CD4-positive, alpha-beta memory T cell (primary cell): ENCODE measurements around the gene ALG2. TPM values are rescaled to one million over a fixed set of nuclear protein-coding genes. Genes with fewer than 3 reads are reported as not detected.

Experiments used
- CTCF ChIA-PET: fragments of 350-600 bp; sonication (Branson Sonifier 250); formaldehyde crosslinking; loops from one replicate; lab custom pipeline; 2021; ENCODE audit warnings: inconsistent platforms; ENCODE audit not compliant: partially characterized antibody; lab: Charles Lee
- POLR2A ChIA-PET: fragments of 350-600 bp; sonication (Branson Sonifier 250); formaldehyde crosslinking; loops from one replicate; lab custom pipeline; 2021; ENCODE audit not compliant: partially characterized antibody; lab: Charles Lee
- DNase-seq, 5 donors: peaks; one replicate each; pipeline versions ENCODE4 v3.0.0 to v3.0.0-alpha.2; 2020 to 2022; ENCODE audit warnings: mixed read lengths in 1 of 5
- H3K27ac ChIP-seq: one replicate; pipeline ENCODE4 v1.7.0; 2013; ENCODE audit warnings: low read depth, low read length
- H3K27me3 ChIP-seq: 2 replicates; pipeline ENCODE4 v1.7.0; 2013; ENCODE audit warnings: mild to moderate bottlenecking, low read length, moderate library complexity; ENCODE audit not compliant: insufficient read depth
- H3K36me3 ChIP-seq: 2 replicates; pipeline ENCODE4 v1.7.0; 2013; ENCODE audit warnings: mild to moderate bottlenecking, low read length, moderate library complexity; ENCODE audit not compliant: insufficient read depth
- H3K4me1 ChIP-seq: 2 replicates; pipeline ENCODE4 v1.7.0; 2013; ENCODE audit warnings: mild to moderate bottlenecking, low read length, moderate library complexity; ENCODE audit not compliant: insufficient read depth
- H3K4me3 ChIP-seq, 2 donors: one replicate each; pipeline ENCODE4 v1.7.0; 2013; ENCODE audit warnings: low read length in 2 of 2, mild to moderate bottlenecking in 1 of 2
- H3K9me3 ChIP-seq, 2 donors: one replicate each; pipeline ENCODE4 v1.7.0; 2013; ENCODE audit warnings: low read length in 2 of 2, control low read depth in 1 of 2; ENCODE audit not compliant: control insufficient read depth in 1 of 2
- H3K27ac Mint-ChIP-seq, 7 donors: one replicate each; pipeline ENCODE4 v1.8.0; 2020 to 2021; ENCODE audit warnings: mixed read lengths in 7 of 7, mild to moderate bottlenecking in 6 of 7, inconsistent platforms in 3 of 7, moderate library complexity in 3 of 7
- H3K27me3 Mint-ChIP-seq, 2 donors: one replicate each; pipeline ENCODE4 v1.8.0; 2020 to 2021; ENCODE audit warnings: mixed read lengths in 2 of 2
- H3K36me3 Mint-ChIP-seq, 2 donors: one replicate each; pipeline ENCODE4 v1.8.0; 2020 to 2021; ENCODE audit warnings: mixed read lengths in 2 of 2, inconsistent platforms in 1 of 2, mild to moderate bottlenecking in 1 of 2
- H3K4me1 Mint-ChIP-seq, 4 donors: one replicate each; pipeline ENCODE4 v1.8.0; 2020 to 2021; ENCODE audit warnings: mixed read lengths in 4 of 4, mild to moderate bottlenecking in 1 of 4
- H3K4me3 Mint-ChIP-seq, 8 donors: one replicate each; pipeline ENCODE4 v1.8.0; 2020 to 2021; ENCODE audit warnings: mixed read lengths in 8 of 8, mild to moderate bottlenecking in 7 of 8, moderate library complexity in 6 of 8, inconsistent platforms in 3 of 8
- H3K9me3 Mint-ChIP-seq, 8 donors: one replicate each; pipeline ENCODE4 v1.8.0; 2020 to 2021; ENCODE audit warnings: mixed read lengths in 8 of 8, mild to moderate bottlenecking in 5 of 8, inconsistent platforms in 3 of 8, moderate library complexity in 1 of 8
- intact Hi-C: fragments of 100-400 bp; cut with micrococcal nuclease; formaldehyde crosslinking; loops from one replicate; pipeline ENCODE4 v1.15.1; 2023
- polyA plus RNA-seq, 2 donors: library from polyadenylated mRNA; unstranded; fragments of 300-500 nt; fragmentation: Illumina TruSeq; gene quantifications; one replicate each; pipeline ENCODE4 v1.2.3, GENCODE V29; 2021
- total RNA-seq, 2 experiments: library from RNA; stranded (reverse); gene quantifications; one replicate each; pipeline ENCODE4 v1.2.3, GENCODE V29; 2021

ALG2 gene
- total and polyA plus RNA-seq, 4 experiments from 2014 or later = 35.3 to 39.8 (median 37.9) TPM

GRCh38 chr9:99262949-99263418 lies 41.2 kb upstream of the ALG2 start:
- Mint-ChIP-seq H3K27ac (no peak overlapping the region), H3K4me3 (no peak overlapping the region), H3K9me3 (no peaks in the 10 kb centered on the region), H3K36me3 (no peaks in the 10 kb centered on the region), H3K4me1 (peaks cover 11 to 17% (median 14%) of the 10 kb centered on the region in 4 donors), H3K27me3 (no peaks in the 10 kb centered on the region)
- H3K9me3 ChIP-seq = no peaks in the 10 kb centered on the region
- H3K27me3 ChIP-seq = no peaks in the 10 kb centered on the region
- H3K4me3 ChIP-seq = no peak overlapping the region
- ChIA-PET POLR2A (no interaction called here), CTCF (no interaction called here)
- intact Hi-C loops = no loop called here
- H3K27ac ChIP-seq = no peak overlapping the region
- no peaks in the 10 kb centered on the region for H3K36me3 ChIP-seq
- DNase-seq = no peak
- H3K4me1 ChIP-seq = peaks cover 22% of the 10 kb centered on the region

- intact Hi-C loops = no loop called here
- peaks cover 9 to 14% (median 12%) of the 10 kb centered on the region in 4 donors for H3K4me1 Mint-ChIP-seq
- H3K27ac Mint-ChIP-seq = peak overlapping the region in 1 of 7 donors; percentile 56
- H3K4me3 ChIP-seq = no peak overlapping the region
- no peak overlapping the region for H3K27ac ChIP-seq
- H3K9me3 ChIP-seq = no peaks in the 10 kb centered on the region
- H3K4me3 Mint-ChIP-seq = no peak overlapping the region
- H3K9me3 Mint-ChIP-seq = no peaks in the 10 kb centered on the region
- CTCF ChIA-PET = no interaction called here
- no peaks in the 10 kb centered on the region for H3K27me3 ChIP-seq
- no peaks in the 10 kb centered on the region for H3K36me3 Mint-ChIP-seq
- no peaks in the 10 kb centered on the region for H3K36me3 ChIP-seq
- no peak for DNase-seq
- H3K4me1 ChIP-seq = peaks cover 21% of the 10 kb centered on the region
- POLR2A ChIA-PET = no interaction called here
- no peaks in the 10 kb centered on the region for H3K27me3 Mint-ChIP-seq
Measured at GRCh38 chr9:99261923-99262322, 40.2 kb upstream of the ALG2 start.

GRCh38 chr9:99259231-99259918 lies 37.6 kb upstream of the ALG2 start:
- Mint-ChIP-seq H3K9me3 (no peaks in the 10 kb centered on the region), H3K27me3 (no peaks in the 10 kb centered on the region), H3K4me3 (peak overlapping the region in 6 of 8 donors; percentile 2 to 79 (median 55)), H3K36me3 (no peaks in the 10 kb centered on the region), H3K27ac (peak overlapping the region; percentile 1 to 93 (median 83)), H3K4me1 (peaks cover 3 to 13% (median 5%) of the 10 kb centered on the region in 4 donors)
- DNase-seq = peak; percentile 22 to 58 (median 32)
- Histone ChIP-seq H3K4me3 (no peak overlapping the region), H3K4me1 (peaks cover 14% of the 10 kb centered on the region), H3K36me3 (no peaks in the 10 kb centered on the region), H3K9me3 (no peaks in the 10 kb centered on the region), H3K27me3 (no peaks in the 10 kb centered on the region), H3K27ac (no peak overlapping the region)
- CTCF ChIA-PET = interaction anchor here (1.3 to 1.5 kb wide), 2 partner anchors 9 to 75 kb away, joined by 4 to 5 read pairs; no protein-coding TSS in a partner anchor
- intact Hi-C loops = no loop called here
- POLR2A ChIA-PET = interaction anchor here (1.5 kb wide), 1 partner anchor 38 kb away, joined by 6 read pairs; the partner anchor contains the start of genes ALG2 and SEC61B

GRCh38 chr9:99257723-99258389 lies 36.1 kb upstream of the ALG2 start:
- ChIA-PET POLR2A (interaction anchor here (0.5 kb wide), 1 partner anchor 9 kb away, joined by 3 read pairs; no protein-coding TSS in a partner anchor), CTCF (no interaction called here)
- no peaks in the 10 kb centered on the region for H3K9me3 Mint-ChIP-seq
- intact Hi-C loops = no loop called here
- H3K4me3 ChIP-seq = no peak overlapping the region
- H3K4me3 Mint-ChIP-seq = no peak overlapping the region
- no peak for DNase-seq
- no peaks in the 10 kb centered on the region for H3K9me3 ChIP-seq
- no peaks in the 10 kb centered on the region for H3K27me3 ChIP-seq
- peaks cover 9 to 25% (median 16%) of the 10 kb centered on the region in 4 donors for H3K4me1 Mint-ChIP-seq
- no peaks in the 10 kb centered on the region for H3K27me3 Mint-ChIP-seq
- H3K36me3 ChIP-seq = no peaks in the 10 kb centered on the region
- H3K27ac ChIP-seq = no peak overlapping the region
- H3K27ac Mint-ChIP-seq = no peak overlapping the region
- H3K4me1 ChIP-seq = peaks cover 26% of the 10 kb centered on the region
- no peaks in the 10 kb centered on the region for H3K36me3 Mint-ChIP-seq

GRCh38 chr9:99255651-99256050 lies 33.9 kb upstream of the ALG2 start:
- H3K4me1 Mint-ChIP-seq = peaks cover 9 to 25% (median 16%) of the 10 kb centered on the region in 4 donors
- Histone ChIP-seq H3K27me3 (no peaks in the 10 kb centered on the region), H3K4me1 (peaks cover 26% of the 10 kb centered on the region), H3K36me3 (no peaks in the 10 kb centered on the region), H3K9me3 (no peaks in the 10 kb centered on the region), H3K4me3 (no peak overlapping the region), H3K27ac (no peak overlapping the region)
- no peaks in the 10 kb centered on the region for H3K36me3 Mint-ChIP-seq
- no peaks in the 10 kb centered on the region for H3K9me3 Mint-ChIP-seq
- H3K27ac Mint-ChIP-seq = no peak overlapping the region
- intact Hi-C loops = no loop called here
- H3K4me3 Mint-ChIP-seq = no peak overlapping the region
- ChIA-PET POLR2A (no interaction called here), CTCF (interaction anchor here (1.0 kb wide), 1 partner anchor 10 kb away, joined by 4 read pairs; no protein-coding TSS in a partner anchor)
- H3K27me3 Mint-ChIP-seq = no peaks in the 10 kb centered on the region
- no peak for DNase-seq

- no peaks in the 10 kb centered on the region for H3K36me3 Mint-ChIP-seq
- H3K27ac Mint-ChIP-seq = peak overlapping the region; percentile 26 to 78 (median 52)
- H3K27ac ChIP-seq = no peak overlapping the region
- H3K4me1 ChIP-seq = peaks cover 12% of the 10 kb centered on the region
- no peaks in the 10 kb centered on the region for H3K27me3 Mint-ChIP-seq
- peak; percentile 10 to 70 (median 10) for DNase-seq
- peaks cover 6 to 19% (median 12%) of the 10 kb centered on the region in 4 donors for H3K4me1 Mint-ChIP-seq
- intact Hi-C loops = no loop called here
- H3K36me3 ChIP-seq = no peaks in the 10 kb centered on the region
- no peaks in the 10 kb centered on the region for H3K27me3 ChIP-seq
- no peak overlapping the region for H3K4me3 ChIP-seq
- peak overlapping the region in 7 of 8 donors; percentile 28 to 81 (median 63) for H3K4me3 Mint-ChIP-seq
- POLR2A ChIA-PET = no interaction called here
- no peaks in the 10 kb centered on the region for H3K9me3 Mint-ChIP-seq
- H3K9me3 ChIP-seq = no peaks in the 10 kb centered on the region
- CTCF ChIA-PET = no interaction called here
Measured at GRCh38 chr9:99253772-99254431, 32.2 kb upstream of the ALG2 start.

GRCh38 chr9:99253134-99253533 lies 31.4 kb upstream of the ALG2 start:
- Mint-ChIP-seq H3K4me3 (peak overlapping the region in 2 of 8 donors; percentile 41 to 57), H3K36me3 (no peaks in the 10 kb centered on the region), H3K27ac (peak overlapping the region in 2 of 7 donors; percentile 47 to 55), H3K4me1 (peaks cover 6 to 19% (median 12%) of the 10 kb centered on the region in 4 donors), H3K9me3 (no peaks in the 10 kb centered on the region), H3K27me3 (no peaks in the 10 kb centered on the region)
- Histone ChIP-seq H3K36me3 (no peaks in the 10 kb centered on the region), H3K4me3 (no peak overlapping the region), H3K9me3 (no peaks in the 10 kb centered on the region), H3K4me1 (peaks cover 12% of the 10 kb centered on the region), H3K27ac (no peak overlapping the region), H3K27me3 (no peaks in the 10 kb centered on the region)
- intact Hi-C loops = no loop called here
- ChIA-PET POLR2A (no interaction called here), CTCF (no interaction called here)
- no peak for DNase-seq
